ENCODE measurements around the gene COMMD10. TPM values are rescaled to one million over a fixed set of nuclear protein-coding genes. Genes with fewer than 3 reads are reported as not detected.

Gene COMMD10
- total RNA-seq (2022; extraction: Qiagen RNA extraction; ENCODE audit: low read depth): 28.3 to 42.4 TPM (median 37.8 TPM) in 5 replicates

DNA sequence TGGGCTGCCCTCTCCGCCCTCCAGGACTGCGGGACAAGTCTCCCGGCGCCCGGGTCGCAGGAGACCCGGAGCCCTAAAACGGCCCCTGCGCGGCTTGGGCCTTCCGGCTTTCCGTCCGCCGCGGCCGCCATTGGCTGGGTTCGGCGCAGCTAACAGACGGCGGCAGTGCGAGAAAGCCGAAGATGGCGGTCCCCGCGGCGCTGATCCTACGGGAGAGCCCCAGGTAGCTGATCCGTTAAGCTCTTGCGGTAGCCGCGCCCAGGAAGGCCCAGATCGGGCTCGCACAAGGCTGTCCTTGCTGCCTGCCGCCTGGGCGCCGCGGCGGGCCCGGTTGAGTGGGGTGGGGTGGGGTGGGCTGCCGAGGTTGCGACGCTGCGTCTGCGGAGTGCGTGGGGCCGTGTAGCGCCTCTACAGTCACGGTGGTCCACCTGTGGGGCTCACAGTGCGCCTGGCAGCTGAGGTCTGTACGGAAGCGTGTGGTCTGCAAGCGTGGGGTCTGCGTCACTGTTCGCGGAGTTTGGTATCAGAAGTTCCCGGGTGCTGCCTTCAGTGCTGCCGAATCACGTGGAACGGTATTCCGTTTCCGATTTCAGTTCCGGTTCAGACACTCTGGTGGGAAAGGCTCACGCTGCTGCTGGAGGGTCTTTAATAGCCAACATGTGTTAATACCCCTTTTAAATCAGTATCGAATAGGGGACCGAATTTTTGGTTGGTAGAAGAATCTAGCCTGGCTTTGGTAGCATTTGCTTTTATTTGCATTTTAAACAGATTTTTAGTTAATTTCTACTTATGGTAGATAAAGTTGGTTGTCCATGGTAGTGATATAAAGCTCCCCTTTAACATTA lies at the start of gene COMMD10:
Gene COMMD10 (plus strand): TSS at position 155 of the 845 bp plus-strand sequence.

Other genes with a start within 250 kb of the COMMD10 start
- gene ATG12, start 243.5 kb upstream of the COMMD10 start, total RNA-seq (2022; extraction: Qiagen RNA extraction; ENCODE audit: low read depth): 27.7 to 54.5 TPM (median 52.3 TPM) in 5 replicates
- 27.9 to 86.9 TPM (median 74.3 TPM) in 5 replicates for gene AP3S1, start 243.1 kb upstream of the COMMD10 start, total RNA-seq (2022; extraction: Qiagen RNA extraction; ENCODE audit: low read depth)
- gene LVRN, start 122.5 kb upstream of the COMMD10 start, total RNA-seq (2022; extraction: Qiagen RNA extraction; ENCODE audit: low read depth): 0.07 to 0.27 TPM (median 0.09 TPM) in 3 of 5 replicates, not detected in the others
- gene ARL14EPL, start 52.6 kb upstream of the COMMD10 start, total RNA-seq (2022; extraction: Qiagen RNA extraction; ENCODE audit: low read depth): 0.16 to 0.32 TPM (median 0.24 TPM) in 4 of 5 replicates, not detected in the other

All from A549 treated with RU486 at 1 μM for 4 hours (cell line).